H9 (cell line): Measurements from ENCODE around the gene COA8. TPM values are rescaled to one million over a fixed set of nuclear protein-coding genes. Genes with fewer than 3 reads are reported as not detected.
A peak's percentile ranks its signal among the peaks of the same experiment; 100 is the strongest.

Source experiments
- DNase-seq: peaks from one replicate; pipeline ENCODE4 v3.0.0-alpha.2; 2017
- H2AFZ ChIP-seq: one replicate; pipeline ENCODE4 v1.6.1; 2013; ENCODE audit warnings: mild to moderate bottlenecking, low read length, control low read depth, moderate library complexity
- H2AK5ac ChIP-seq: 2 replicates; pipeline ENCODE4 v1.6.1; 2013; ENCODE audit warnings: low read length, control low read depth, mixed read lengths; ENCODE audit not compliant: insufficient read length
- H2BK120ac ChIP-seq: one replicate; pipeline ENCODE4 v1.6.1; 2013; ENCODE audit warnings: low read depth, mild to moderate bottlenecking, low read length, control low read depth, inconsistent platforms; ENCODE audit not compliant: poor library complexity, severe bottlenecking
- H2BK12ac ChIP-seq: 2 replicates; pipeline ENCODE4 v1.6.1; 2013; ENCODE audit warnings: low read length, control low read depth, mixed read lengths, low read depth; ENCODE audit not compliant: insufficient read length
- H2BK15ac ChIP-seq: 2 replicates; pipeline ENCODE4 v1.6.1; 2013; ENCODE audit warnings: low read depth, low read length, control low read depth
- H2BK20ac ChIP-seq: one replicate; pipeline ENCODE4 v1.6.1; 2013; ENCODE audit warnings: low read depth, mild to moderate bottlenecking, low read length, control low read depth, inconsistent platforms; ENCODE audit not compliant: poor library complexity, severe bottlenecking
- H2BK5ac ChIP-seq: 2 replicates; pipeline ENCODE4 v1.6.1; 2013; ENCODE audit warnings: low read length, control low read depth, mixed read lengths; ENCODE audit not compliant: insufficient read length
- H3K14ac ChIP-seq: 2 replicates; pipeline ENCODE4 v1.6.1; 2013; ENCODE audit warnings: low read length, control low read depth; ENCODE audit not compliant: insufficient read depth
- H3K18ac ChIP-seq: 2 replicates; pipeline ENCODE4 v1.6.1; 2013; ENCODE audit warnings: low read depth, mild to moderate bottlenecking, mixed read lengths, low read length, control low read depth; ENCODE audit not compliant: insufficient read length
- H3K23ac ChIP-seq: 2 replicates; pipeline ENCODE4 v1.6.1; 2013; ENCODE audit warnings: low read length, control low read depth, mixed read lengths, low read depth; ENCODE audit not compliant: insufficient read length
- H3K23me2 ChIP-seq: 2 replicates; pipeline ENCODE4 v1.6.1; 2013; ENCODE audit warnings: low read depth, mild to moderate bottlenecking, mixed read lengths, low read length, control low read depth; ENCODE audit not compliant: insufficient read length, poor library complexity, severe bottlenecking
- H3K27ac ChIP-seq: 2 replicates; pipeline ENCODE4 v1.5.1; 2013; ENCODE audit warnings: low read length, control low read depth, mixed read lengths, low read depth; ENCODE audit not compliant: insufficient read length
- H3K27me3 ChIP-seq: 2 replicates; pipeline ENCODE4 v1.6.1; 2013; ENCODE audit warnings: low read length, control low read depth, inconsistent platforms; ENCODE audit not compliant: insufficient read depth
- H3K4ac ChIP-seq: 2 replicates; pipeline ENCODE4 v1.6.1; 2013; ENCODE audit warnings: low read depth, mild to moderate bottlenecking, control low read depth, inconsistent platforms, low read length, moderate library complexity
- H3K4me1 ChIP-seq: 2 replicates; pipeline ENCODE4 v1.6.1; 2013; ENCODE audit warnings: low read length, control low read depth, inconsistent platforms; ENCODE audit not compliant: insufficient read depth
- H3K4me2 ChIP-seq: 2 replicates; pipeline ENCODE4 v1.6.1; 2013; ENCODE audit warnings: low read length, control low read depth, mixed read lengths; ENCODE audit not compliant: insufficient read length, insufficient read depth
- H3K56ac ChIP-seq: 2 replicates; pipeline ENCODE4 v1.6.1; 2013; ENCODE audit warnings: low read depth, mild to moderate bottlenecking, mixed read lengths, low read length, control low read depth; ENCODE audit not compliant: insufficient read length
- H3K79me1 ChIP-seq: 2 replicates; pipeline ENCODE4 v1.6.1; 2013; ENCODE audit warnings: low read depth, mild to moderate bottlenecking, moderate library complexity, low read length, control low read depth, inconsistent platforms; ENCODE audit not compliant: insufficient read depth, poor library complexity, severe bottlenecking
- H3K79me2 ChIP-seq: 2 replicates; pipeline ENCODE4 v1.6.1; 2013; ENCODE audit warnings: low read length, control low read depth, inconsistent platforms; ENCODE audit not compliant: insufficient read depth
- H3K9ac ChIP-seq: 2 replicates; pipeline ENCODE4 v1.6.1; 2013; ENCODE audit warnings: low read length, control low read depth, mixed read lengths; ENCODE audit not compliant: insufficient read length; ENCODE audit errors: extremely low read depth
- H3K9me3 ChIP-seq: one replicate; pipeline ENCODE4 v1.6.1; 2013; ENCODE audit warnings: low read depth, low read length, inconsistent platforms; ENCODE audit not compliant: control insufficient read depth
- H3T11ph ChIP-seq: one replicate; pipeline ENCODE4 v1.6.1; 2013; ENCODE audit warnings: mild to moderate bottlenecking, low read length, control low read depth, inconsistent platforms
- H4K20me1 ChIP-seq: one replicate; pipeline ENCODE4 v1.6.1; 2013; ENCODE audit not compliant: control insufficient read depth, insufficient read length, insufficient read depth
- H4K5ac ChIP-seq: 2 replicates; pipeline ENCODE4 v1.6.1; 2013; ENCODE audit warnings: low read depth, mild to moderate bottlenecking, mixed read lengths, low read length, control low read depth; ENCODE audit not compliant: insufficient read length
- H4K8ac ChIP-seq: replicated peaks from 2 replicates; pipeline ENCODE4 v1.6.1; 2013; ENCODE audit warnings: low read length, control low read depth, mixed read lengths, low read depth; ENCODE audit not compliant: insufficient read length
- H4K91ac ChIP-seq: 2 replicates; pipeline ENCODE4 v1.6.1; 2013; ENCODE audit warnings: low read depth, mild to moderate bottlenecking, moderate library complexity, mixed read lengths, low read length, control low read depth; ENCODE audit not compliant: insufficient read length
- H3K27ac Mint-ChIP-seq, 3 experiments: 2 replicates in 2 of 3; 3 replicates in 1 of 3; pipeline ENCODE4 v1.8.0; 2020 to 2021; ENCODE audit warnings: mixed read lengths in 3 of 3, mild to moderate bottlenecking in 1 of 3, moderate library complexity in 1 of 3
- H3K27me3 Mint-ChIP-seq: 2 replicates; pipeline ENCODE4 v1.8.0; 2021; ENCODE audit warnings: low read depth, mild to moderate bottlenecking, moderate library complexity, mixed read lengths
- H3K36me3 Mint-ChIP-seq, 3 experiments: 2 replicates in 2 of 3; 3 replicates in 1 of 3; pipeline ENCODE4 v1.8.0; 2020 to 2021; ENCODE audit warnings: low read depth in 3 of 3, mixed read lengths in 3 of 3; ENCODE audit not compliant: insufficient read depth in 1 of 3
- H3K4me1 Mint-ChIP-seq, 2 experiments: 2 replicates each; pipeline ENCODE4 v1.8.0; 2020; ENCODE audit warnings: mixed read lengths in 2 of 2
- H3K4me3 Mint-ChIP-seq, 2 experiments: 2 replicates in 1 of 2; 3 replicates in 1 of 2; pipeline ENCODE4 v1.8.0; 2020 to 2021; ENCODE audit warnings: mild to moderate bottlenecking in 2 of 2, mixed read lengths in 2 of 2, moderate library complexity in 1 of 2
- H3K9me3 Mint-ChIP-seq, 2 experiments: 2 replicates in 1 of 2; 3 replicates in 1 of 2; pipeline ENCODE4 v1.8.0; 2020; ENCODE audit warnings: mild to moderate bottlenecking in 2 of 2, mixed read lengths in 2 of 2, moderate library complexity in 1 of 2
- WGBS: extraction: QIAGEN DNeasy Blood & Tissue Kit; methylation state at CpG from one replicate; pipeline ENCODE4 v1.1.7; 2013; ENCODE audit warnings: missing lambda C conversion rate, low lambda C conversion rate, mixed read lengths; ENCODE audit not compliant: insufficient read length; ENCODE audit errors: extremely low coverage; 5-methylcytosine and 5-hydroxymethylcytosine counted together
- total RNA-seq: library from RNA; stranded (reverse); gene quantifications from 2 replicates; pipeline ENCODE4 v1.2.1, GENCODE V29; 2021
- TF ChIP-seq, protein P1 (sequence below): fragments of 200-600 bp; sonication (generic); conservative IDR thresholded peaks from 3 replicates; pipeline ENCODE4 v1.8.0; 2021; ENCODE audit warnings: antibody characterized with exemption, mild to moderate bottlenecking

The COA8 gene
- total RNA-seq, 1 experiment from 2014 or later: 45.5 TPM

DNA sequence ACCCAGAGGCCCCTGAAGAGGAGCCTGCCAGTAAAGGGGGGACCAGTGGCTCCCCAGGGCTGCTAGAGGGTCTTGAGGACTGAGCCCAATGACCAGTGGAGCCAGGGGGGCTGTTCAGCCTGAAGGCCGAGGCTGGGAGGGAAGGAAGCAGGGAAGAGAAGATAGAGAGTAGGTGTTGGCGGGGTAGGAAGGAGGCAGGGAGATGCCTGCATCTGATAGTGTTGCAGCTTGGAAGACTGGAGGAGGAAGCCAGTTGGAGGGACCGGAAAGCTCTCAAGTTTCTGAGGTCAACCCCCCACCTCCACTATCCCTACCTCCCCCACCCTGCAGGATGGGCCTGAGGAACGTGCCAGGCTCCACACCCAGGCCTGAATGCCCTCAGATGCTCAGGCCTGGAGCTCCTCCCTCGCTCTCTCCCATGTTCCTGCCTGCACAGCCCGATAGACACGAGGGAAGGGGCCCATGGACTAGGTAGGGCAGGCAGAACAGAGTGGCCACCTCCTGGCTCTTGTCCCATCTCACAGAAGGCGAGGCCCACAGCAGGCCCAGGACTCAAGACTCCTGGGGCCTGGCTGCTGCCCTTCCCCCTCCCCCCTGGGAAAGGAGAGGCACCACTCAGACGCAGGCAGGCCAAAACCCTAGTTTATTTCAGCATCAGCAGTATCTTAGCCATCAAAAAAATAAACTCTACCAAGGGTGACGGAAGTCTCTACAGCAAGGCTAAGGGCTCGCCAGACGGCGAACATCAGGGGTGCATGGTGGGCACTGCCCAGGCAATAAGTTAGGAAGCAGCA lies 43.5 kb upstream of the COA8 start:
- peaks cover 10 to 15% (median 13%) of the 10 kb centered on the region in 3 experiments for H3K36me3 Mint-ChIP-seq
- H3K23ac ChIP-seq: no peak overlapping the region
- H2BK5ac ChIP-seq: no peak overlapping the region
- H3K14ac ChIP-seq: no peak overlapping the region
- peak overlapping the region; percentile 42 to 68 for H3K4me3 Mint-ChIP-seq
- peaks cover 11% of the 10 kb centered on the region for H3K27me3 Mint-ChIP-seq
- WGBS: no CpG with 5 or more reads among the region's 13 CpGs
- TF ChIP-seq, protein P1, sequence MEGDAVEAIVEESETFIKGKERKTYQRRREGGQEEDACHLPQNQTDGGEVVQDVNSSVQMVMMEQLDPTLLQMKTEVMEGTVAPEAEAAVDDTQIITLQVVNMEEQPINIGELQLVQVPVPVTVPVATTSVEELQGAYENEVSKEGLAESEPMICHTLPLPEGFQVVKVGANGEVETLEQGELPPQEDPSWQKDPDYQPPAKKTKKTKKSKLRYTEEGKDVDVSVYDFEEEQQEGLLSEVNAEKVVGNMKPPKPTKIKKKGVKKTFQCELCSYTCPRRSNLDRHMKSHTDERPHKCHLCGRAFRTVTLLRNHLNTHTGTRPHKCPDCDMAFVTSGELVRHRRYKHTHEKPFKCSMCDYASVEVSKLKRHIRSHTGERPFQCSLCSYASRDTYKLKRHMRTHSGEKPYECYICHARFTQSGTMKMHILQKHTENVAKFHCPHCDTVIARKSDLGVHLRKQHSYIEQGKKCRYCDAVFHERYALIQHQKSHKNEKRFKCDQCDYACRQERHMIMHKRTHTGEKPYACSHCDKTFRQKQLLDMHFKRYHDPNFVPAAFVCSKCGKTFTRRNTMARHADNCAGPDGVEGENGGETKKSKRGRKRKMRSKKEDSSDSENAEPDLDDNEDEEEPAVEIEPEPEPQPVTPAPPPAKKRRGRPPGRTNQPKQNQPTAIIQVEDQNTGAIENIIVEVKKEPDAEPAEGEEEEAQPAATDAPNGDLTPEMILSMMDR: no peak
- H4K5ac ChIP-seq: no peak overlapping the region
- no peak overlapping the region for H4K8ac ChIP-seq
- no peak overlapping the region for H2AFZ ChIP-seq
- DNase-seq: no peak
- no peak overlapping the region for H3K18ac ChIP-seq
- H3K79me2 ChIP-seq: no peaks in the 10 kb centered on the region
- H3K27ac ChIP-seq: no peak overlapping the region
- H3K9ac ChIP-seq: no peak overlapping the region
- H3K4me2 ChIP-seq: no peak overlapping the region
- no peaks in the 10 kb centered on the region for H3K79me1 ChIP-seq
- H4K20me1 ChIP-seq: peaks cover 3% of the 10 kb centered on the region
- no peaks in the 10 kb centered on the region for H3K4me1 ChIP-seq
- H3K27me3 ChIP-seq: peaks cover 7% of the 10 kb centered on the region; the same call in 1 of the 2 replicates
- H3K9me3 Mint-ChIP-seq: peaks cover 4 to 5% of the 10 kb centered on the region in 2 experiments; a peak in 3 of 5 replicates
- no peak overlapping the region for H2BK12ac ChIP-seq
- no peak overlapping the region for H4K91ac ChIP-seq
- H3K23me2 ChIP-seq: peaks cover 12% of the 10 kb centered on the region
- H3K4ac ChIP-seq: no peak overlapping the region
- no peak overlapping the region for H3T11ph ChIP-seq
- no peak overlapping the region for H2BK20ac ChIP-seq
- peak overlapping the region in 2 of 3 experiments; percentile 44 to 91; a peak in 4 of 7 replicates for H3K27ac Mint-ChIP-seq
- no peak overlapping the region for H3K56ac ChIP-seq
- H2AK5ac ChIP-seq: no peak overlapping the region
- no peak overlapping the region for H2BK15ac ChIP-seq
- H3K9me3 ChIP-seq: no peaks in the 10 kb centered on the region
- H3K4me1 Mint-ChIP-seq: peaks cover 17 to 36% of the 10 kb centered on the region in 2 experiments
- no peak overlapping the region for H2BK120ac ChIP-seq
